Measurements from ENCODE around the gene DOK4. TPM values are rescaled to one million over a fixed set of nuclear protein-coding genes. Genes with fewer than 3 reads are reported as not detected.

DOK4 gene
- total RNA-seq, 1 donor from 2014 or later, result 69.4 TPM

- H3K4me1 Mint-ChIP-seq (ENCODE audit: unreplicated experiment), result peaks cover 41% of the 10 kb centered on the region
- no peaks in the 10 kb centered on the region for H3K36me3 Mint-ChIP-seq (ENCODE audit: low read depth, unreplicated experiment)
- peak overlapping the region; percentile 24 for H3K27ac Mint-ChIP-seq (ENCODE audit: unreplicated experiment)
- DNase-seq (ENCODE audit: low spot score), result no peak
- no peak for TF ChIP-seq CTCF (IDR thresholded peaks at IDR 0.05; ENCODE audit: unreplicated experiment)
- no peaks in the 10 kb centered on the region for H3K9me3 Mint-ChIP-seq (ENCODE audit: unreplicated experiment)
- peaks cover 3% of the 10 kb centered on the region for H3K27me3 Mint-ChIP-seq (ENCODE audit: unreplicated experiment)
- no peak overlapping the region for H3K4me3 Mint-ChIP-seq (ENCODE audit: unreplicated experiment)
These were observed 21.1 kb upstream of the DOK4 start for GRCh38 chr16:57507136-57508034.

GRCh38 chr16:57505169-57505568, 18.9 kb upstream of the DOK4 start:
- H3K27me3 Mint-ChIP-seq (ENCODE audit: unreplicated experiment), result peaks cover 1% of the 10 kb centered on the region
- H3K4me3 Mint-ChIP-seq (ENCODE audit: unreplicated experiment), result no peak overlapping the region
- TF ChIP-seq CTCF (IDR thresholded peaks at IDR 0.05; ENCODE audit: unreplicated experiment), result no peak
- H3K9me3 Mint-ChIP-seq (ENCODE audit: unreplicated experiment), result no peaks in the 10 kb centered on the region
- H3K27ac Mint-ChIP-seq (ENCODE audit: unreplicated experiment), result peak overlapping the region; percentile 81
- H3K36me3 Mint-ChIP-seq (ENCODE audit: low read depth, unreplicated experiment), result no peaks in the 10 kb centered on the region
- DNase-seq (ENCODE audit: low spot score), result no peak
- H3K4me1 Mint-ChIP-seq (ENCODE audit: unreplicated experiment), result peaks cover 50% of the 10 kb centered on the region

DNA sequence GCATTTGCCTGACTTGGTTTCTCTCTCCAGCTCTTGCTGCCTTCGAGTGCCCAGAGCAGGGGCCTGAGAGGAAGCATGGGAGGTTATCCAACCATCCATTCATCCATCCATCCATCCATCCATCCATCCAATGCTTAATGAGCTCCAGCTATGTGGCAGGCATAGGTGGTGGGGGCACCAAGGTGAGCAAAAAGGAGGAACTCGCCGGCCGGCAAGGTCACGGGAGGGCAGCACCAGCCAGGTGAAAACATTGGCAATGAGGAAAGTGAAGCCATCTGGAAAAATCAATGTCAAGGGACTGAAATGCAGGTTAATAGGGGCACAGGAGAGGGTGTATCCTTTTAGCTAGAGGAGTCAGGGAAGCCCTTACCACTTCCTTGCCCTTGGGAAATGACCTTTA, 18.2 kb upstream of the DOK4 start:
- H3K27me3 Mint-ChIP-seq (ENCODE audit: unreplicated experiment), result no peaks in the 10 kb centered on the region
- peaks cover 47% of the 10 kb centered on the region for H3K4me1 Mint-ChIP-seq (ENCODE audit: unreplicated experiment)
- TF ChIP-seq CTCF (IDR thresholded peaks at IDR 0.05; ENCODE audit: unreplicated experiment), result no peak
- H3K4me3 Mint-ChIP-seq (ENCODE audit: unreplicated experiment), result no peak overlapping the region
- no peaks in the 10 kb centered on the region for H3K36me3 Mint-ChIP-seq (ENCODE audit: low read depth, unreplicated experiment)
- H3K27ac Mint-ChIP-seq (ENCODE audit: unreplicated experiment), result no peak overlapping the region
- no peaks in the 10 kb centered on the region for H3K9me3 Mint-ChIP-seq (ENCODE audit: unreplicated experiment)
- no peak for DNase-seq (ENCODE audit: low spot score)

GRCh38 chr16:57504001-57504400, 17.7 kb upstream of the DOK4 start:
- peaks cover 43% of the 10 kb centered on the region for H3K4me1 Mint-ChIP-seq (ENCODE audit: unreplicated experiment)
- no peak overlapping the region for H3K27ac Mint-ChIP-seq (ENCODE audit: unreplicated experiment)
- no peak overlapping the region for H3K4me3 Mint-ChIP-seq (ENCODE audit: unreplicated experiment)
- TF ChIP-seq CTCF (IDR thresholded peaks at IDR 0.05; ENCODE audit: unreplicated experiment), result no peak
- H3K27me3 Mint-ChIP-seq (ENCODE audit: unreplicated experiment), result no peaks in the 10 kb centered on the region
- no peaks in the 10 kb centered on the region for H3K9me3 Mint-ChIP-seq (ENCODE audit: unreplicated experiment)
- no peaks in the 10 kb centered on the region for H3K36me3 Mint-ChIP-seq (ENCODE audit: low read depth, unreplicated experiment)
- no peak for DNase-seq (ENCODE audit: low spot score)

GRCh38 chr16:57503366-57503765, 17.1 kb upstream of the DOK4 start:
- Mint-ChIP-seq H3K36me3 (ENCODE audit: low read depth, unreplicated experiment) (no peaks in the 10 kb centered on the region), H3K27me3 (ENCODE audit: unreplicated experiment) (no peaks in the 10 kb centered on the region), H3K9me3 (ENCODE audit: unreplicated experiment) (no peaks in the 10 kb centered on the region), H3K4me1 (ENCODE audit: unreplicated experiment) (peaks cover 38% of the 10 kb centered on the region), H3K27ac (ENCODE audit: unreplicated experiment) (no peak overlapping the region), H3K4me3 (ENCODE audit: unreplicated experiment) (no peak overlapping the region)
- no peak for TF ChIP-seq CTCF (IDR thresholded peaks at IDR 0.05; ENCODE audit: unreplicated experiment)
- no peak for DNase-seq (ENCODE audit: low spot score)

Measured in endothelial cell (in vitro differentiated cells).